GM18520 (cell line): ENCODE results near the gene ADAMTS17.

Experiments used
- ATAC-seq: cut with Tn5 transposase; IDR thresholded peaks from one replicate; pipeline ENCODE4 v1.9.1; 2021; ENCODE audit not compliant: unreplicated experiment

ADAMTS17 gene

DNA sequence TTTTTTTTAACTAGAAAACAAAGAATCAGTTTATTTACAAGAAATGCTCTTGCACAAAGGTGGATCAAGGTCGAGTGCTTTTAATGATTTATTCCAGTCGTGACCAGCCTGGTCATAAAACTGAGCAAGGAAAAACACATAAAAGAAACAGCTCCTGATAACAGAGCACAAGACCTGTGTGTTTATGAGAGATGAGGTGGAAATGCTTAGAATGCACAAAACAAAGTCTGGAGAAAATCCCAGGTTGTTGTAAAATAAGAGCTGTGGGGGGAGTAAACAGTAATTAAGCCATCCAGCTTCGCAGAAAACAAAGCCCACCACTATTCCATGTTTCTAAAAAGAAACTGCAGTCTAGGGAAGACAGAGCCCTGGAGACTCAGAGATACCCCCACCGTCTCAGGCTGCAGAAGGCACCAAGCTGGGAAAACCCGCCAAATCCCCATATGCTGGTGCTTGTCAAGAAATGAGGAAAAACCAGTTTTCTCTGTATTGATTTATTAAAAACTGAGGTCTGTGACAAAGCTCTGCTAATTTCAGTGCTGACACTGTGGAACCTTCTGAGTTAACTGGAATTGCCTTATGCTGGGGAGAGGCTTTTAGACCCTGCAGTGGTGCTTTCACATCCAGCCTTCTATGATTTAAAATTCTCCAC, 139.3 kb downstream of the ADAMTS17 start:
- ATAC-seq: no peak

DNA sequence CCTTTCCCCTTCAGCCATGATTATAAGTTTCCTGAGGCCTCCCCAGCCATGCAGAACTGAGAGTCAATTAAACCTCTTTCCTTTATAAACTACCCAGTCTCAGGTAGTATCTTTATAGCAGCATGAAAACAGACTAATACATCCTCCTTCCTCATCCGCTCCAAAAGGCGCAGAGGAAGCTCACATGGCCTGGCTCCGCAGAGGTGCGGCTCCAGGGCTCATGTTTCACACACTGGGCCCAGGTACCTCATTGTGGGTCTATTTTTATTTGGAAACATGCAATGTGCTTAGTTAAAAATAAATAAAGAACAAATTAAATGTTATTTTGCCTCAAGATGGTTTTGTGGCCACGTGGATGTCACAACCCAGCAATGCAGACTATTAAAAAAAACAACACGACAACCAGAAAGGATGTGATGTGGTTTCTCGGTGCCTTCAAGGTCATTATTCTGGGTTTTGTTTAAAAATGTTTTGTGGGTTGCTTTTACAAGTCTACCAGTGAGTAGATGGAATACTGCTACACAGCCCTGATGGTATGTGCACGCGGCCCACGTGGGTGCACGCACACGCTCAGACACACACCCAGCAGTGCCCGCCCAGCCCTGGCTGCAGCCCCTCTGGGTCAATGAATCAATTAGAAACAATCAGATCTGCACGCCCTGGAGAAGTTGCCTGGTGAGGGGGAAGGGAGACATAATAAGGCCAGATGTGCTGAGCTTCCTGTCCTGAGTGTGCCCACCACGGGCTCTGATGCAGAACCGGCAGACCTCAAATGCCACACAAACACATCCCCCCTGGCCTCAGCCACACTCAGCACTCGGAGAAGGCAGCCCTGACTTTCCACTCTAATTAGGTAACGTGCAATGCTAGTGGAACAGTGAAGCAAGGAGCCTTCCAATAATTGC, 140.1 kb downstream of the ADAMTS17 start:
- ATAC-seq: no peak

DNA sequence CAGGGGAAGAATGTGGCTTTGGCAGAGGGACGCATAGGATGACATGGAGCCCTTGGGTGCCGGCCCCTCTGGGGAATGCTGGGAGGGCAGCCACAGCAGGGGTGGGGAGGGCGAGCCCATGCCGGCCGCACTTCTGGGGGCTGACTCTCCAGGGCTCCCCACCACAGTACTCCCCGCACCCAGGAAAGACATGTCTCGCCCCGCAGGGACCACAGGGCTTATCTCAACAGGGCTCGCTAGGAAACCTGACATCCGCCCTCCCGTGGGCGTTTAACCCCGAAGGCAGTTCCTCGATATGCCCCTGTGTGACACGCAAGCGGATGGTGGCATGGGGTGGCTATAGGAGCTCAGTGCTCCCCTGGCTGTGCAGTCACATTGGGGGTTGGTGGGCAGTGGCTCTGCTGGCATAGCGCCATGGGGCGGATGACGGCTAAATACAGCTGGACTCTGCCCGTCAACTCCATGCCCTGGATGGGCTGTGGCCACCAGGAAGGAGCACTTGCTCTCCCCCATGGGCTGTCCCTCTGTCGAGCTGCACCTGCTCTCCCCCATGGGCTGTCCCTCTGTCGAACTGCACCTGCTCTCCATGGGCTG, 141.4 kb downstream of the ADAMTS17 start:
- ATAC-seq: no peak

DNA sequence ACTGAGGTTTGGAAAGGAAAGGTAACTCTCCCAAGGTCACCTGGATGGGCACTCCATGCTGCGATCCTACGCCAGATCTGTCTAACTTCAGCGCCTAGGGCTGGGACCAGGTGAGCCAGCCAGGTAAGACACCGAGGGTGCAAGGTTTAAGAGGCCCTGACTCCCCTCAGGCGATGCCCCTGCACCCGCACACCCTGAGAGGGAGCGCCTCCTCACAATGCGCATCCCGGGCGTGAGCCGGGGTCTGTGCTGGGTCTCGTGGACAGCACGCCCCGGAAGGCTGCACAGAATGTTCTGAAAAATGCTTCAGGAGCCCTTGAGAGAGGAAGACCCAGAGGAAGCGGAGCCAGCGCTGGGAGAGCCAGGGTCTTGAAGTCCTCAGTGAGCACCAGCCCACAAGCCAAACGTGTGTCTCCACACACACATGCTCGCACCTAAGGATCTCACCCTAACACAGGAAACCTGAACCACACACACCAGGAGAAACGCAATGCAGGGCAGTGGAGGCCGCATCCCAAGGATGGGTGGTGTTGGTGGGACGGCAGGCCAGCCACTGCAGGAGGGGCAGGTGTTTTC, 142.0 kb downstream of the ADAMTS17 start:
- ATAC-seq: no peak

DNA sequence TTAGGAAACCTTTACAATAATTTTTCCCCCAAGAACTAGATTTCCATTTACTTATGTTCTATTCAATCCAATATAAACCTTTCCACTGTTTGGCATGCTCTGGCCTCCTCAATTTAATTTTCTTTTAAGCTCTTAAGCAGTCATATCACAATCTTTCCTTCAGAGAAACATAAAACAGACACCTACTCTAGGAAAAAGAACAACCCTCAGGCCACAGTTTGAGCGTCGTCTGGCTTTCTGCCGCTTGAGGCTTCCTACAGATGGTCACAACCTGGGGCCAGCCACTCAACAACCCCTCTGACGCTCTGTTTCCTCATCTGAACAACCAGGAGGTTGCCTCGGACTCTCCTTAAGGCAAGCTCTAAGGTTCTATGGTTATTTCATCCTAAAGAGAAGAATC, 143.3 kb downstream of the ADAMTS17 start:
- ATAC-seq: no peak

DNA sequence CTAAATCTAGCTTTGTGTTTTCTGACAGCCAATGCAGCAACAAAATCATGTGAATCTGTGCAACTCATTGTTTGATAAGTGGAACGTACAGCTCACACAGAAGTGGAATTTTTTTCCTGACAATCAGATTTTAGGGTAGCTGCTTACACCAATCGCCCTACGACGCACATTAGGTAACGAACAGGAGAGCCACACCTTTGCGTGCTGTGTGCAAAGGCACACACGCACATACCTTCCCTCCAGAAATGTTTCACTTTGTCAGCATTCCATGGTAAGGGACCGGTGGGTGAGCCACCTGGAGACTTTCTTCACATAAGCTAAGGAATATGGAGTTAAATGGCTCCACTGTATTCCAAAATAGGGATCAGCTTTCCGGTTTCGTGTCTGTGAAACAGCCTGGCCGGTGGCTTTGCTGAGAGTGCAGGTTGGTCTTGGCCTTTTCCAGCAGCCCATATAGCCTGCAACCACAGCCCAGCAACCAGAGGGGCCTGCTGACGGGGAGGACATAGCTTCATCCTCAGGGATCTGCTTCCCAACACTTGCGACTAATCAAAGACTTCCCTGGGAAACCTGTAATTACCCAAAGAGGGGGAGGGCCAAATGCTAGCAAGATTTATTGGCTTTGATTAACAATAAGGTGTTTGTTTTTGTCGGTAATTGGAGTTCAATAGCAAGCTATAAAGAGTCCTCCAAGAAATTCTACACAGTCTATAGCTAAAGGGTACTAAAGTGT, 145.3 kb downstream of the ADAMTS17 start:
- ATAC-seq: no peak

DNA sequence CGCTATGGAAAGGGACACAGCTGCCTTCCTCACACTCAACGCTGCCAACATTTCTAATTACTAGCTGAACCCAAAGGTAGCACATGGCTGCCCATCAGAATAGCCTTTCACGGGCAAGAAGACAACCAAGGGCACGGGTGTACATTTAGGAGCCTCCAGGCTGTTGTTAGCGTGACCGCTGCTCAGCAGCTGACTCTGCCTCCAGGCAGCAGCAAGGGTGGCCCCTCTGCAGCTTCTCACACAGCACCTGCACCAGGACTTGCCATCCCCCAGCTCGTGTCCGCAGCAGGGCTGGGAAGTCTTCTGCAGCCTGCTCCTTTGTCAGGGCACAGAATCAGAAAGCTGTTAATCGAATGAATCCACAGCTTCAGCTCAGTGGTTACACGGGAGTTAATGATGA, 146.8 kb downstream of the ADAMTS17 start:
- ATAC-seq: no peak

DNA sequence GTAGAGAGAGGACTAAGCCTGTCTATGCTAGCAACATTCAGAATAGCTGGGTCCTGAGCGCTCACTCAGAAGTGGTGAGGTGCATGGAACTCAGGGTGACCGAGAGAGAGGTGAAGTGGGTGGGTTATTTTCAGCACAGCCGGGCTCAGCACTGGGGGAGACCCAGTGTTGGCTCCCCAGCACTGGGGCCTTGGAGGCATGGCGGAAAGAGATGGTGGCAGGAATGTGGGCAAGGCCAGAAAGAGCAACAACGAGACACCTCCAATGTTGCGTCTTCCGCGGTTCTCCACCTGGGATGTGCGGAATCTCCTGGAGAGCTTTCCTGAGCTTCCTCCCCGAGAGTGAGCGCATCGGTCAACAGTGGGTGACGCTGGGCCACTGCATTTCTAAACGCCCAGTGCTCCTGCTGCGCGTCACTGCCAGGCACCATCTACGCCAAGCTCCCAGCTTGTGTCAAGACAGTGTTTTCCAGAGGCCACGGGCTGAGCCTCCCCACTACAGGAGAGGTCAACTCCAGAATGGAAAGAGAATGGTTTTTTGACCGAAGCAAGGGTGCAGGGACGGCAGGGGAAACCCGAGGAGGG, 148.4 kb downstream of the ADAMTS17 start:
- no peak for ATAC-seq

DNA sequence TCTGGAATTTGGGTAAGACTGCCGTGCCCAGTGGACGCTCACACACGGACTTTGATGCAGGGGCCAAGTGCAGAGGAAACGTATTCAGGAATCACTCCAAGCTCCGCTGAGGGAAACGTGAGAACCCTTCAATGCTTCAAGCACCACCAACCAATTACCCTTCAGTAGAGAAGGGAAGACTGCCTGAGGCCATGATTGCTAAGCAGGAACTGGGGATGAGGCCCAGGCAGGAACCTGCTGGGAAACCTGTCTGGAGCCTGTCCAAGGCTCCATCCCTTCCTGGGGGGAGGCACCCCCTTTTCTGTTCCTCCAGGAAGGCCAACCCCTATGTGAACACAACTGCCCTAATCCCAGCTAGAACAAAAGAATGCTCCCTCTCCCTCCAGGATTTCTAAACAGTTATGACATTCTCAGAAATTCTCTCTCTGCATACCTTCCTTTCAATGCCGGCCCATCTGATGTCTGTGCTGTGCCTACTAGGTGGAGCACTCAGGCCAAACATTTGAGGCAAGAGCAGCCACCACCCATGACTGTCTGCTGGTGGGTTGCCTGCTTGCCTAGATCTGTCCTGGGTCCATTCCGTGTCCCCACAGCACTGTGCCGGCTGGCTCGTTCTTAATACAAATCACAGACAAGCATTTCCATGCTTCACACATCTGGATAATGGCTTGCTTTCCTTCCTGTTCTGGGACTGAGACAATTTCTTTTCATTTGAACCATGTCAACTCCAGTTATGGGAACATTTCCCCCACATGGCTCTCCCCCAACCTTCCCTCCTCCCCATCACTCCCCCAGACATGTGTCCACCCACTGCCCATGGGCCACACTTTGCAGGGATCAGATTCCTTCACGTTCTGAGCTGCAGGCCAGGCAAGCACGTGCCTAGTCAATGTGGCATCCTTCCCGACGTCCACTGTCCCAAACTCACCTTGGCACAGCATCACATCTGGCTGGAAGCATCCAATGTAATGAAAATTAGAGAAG, 149.4 kb downstream of the ADAMTS17 start:
- no peak for ATAC-seq

DNA sequence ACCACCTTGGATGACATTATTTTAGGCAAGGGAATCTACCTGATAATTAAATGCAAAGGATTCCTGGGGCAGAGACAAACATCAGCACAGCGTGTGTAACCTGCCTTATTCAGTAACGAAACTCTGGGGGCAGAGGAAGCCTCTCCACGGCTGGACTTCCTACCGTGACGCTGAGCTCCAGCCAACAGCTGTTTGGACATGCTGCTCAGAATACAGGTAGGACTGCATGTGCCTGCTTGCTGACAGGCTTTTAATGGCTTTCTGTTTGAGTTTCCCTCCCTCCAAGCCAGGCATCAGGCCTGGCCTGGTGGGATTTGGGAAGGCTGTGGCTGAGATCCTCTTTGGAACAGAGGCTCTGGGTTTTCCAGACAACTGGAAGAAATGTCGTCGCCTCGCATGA, 150.6 kb downstream of the ADAMTS17 start:
- no peak for ATAC-seq

DNA sequence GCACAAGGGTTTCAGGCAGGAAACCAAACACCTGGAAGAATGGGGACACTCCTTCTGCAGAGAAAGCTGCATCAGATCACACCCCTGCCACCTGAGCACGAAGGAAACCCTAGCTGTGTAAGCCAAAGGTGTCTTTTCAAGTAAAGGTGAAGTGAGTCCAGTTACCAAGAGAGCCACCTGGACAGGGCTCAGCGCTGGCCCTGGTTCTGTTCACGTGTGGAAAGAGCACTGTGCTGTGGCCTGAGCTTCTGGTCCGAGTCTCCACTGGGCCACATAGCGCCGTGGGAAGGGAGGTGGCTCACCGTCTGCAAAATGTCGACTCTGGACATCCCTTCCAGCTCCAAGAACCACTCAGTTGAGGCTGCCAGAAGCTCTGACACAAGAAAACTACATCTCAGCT, 151.1 kb downstream of the ADAMTS17 start:
- no peak for ATAC-seq

DNA sequence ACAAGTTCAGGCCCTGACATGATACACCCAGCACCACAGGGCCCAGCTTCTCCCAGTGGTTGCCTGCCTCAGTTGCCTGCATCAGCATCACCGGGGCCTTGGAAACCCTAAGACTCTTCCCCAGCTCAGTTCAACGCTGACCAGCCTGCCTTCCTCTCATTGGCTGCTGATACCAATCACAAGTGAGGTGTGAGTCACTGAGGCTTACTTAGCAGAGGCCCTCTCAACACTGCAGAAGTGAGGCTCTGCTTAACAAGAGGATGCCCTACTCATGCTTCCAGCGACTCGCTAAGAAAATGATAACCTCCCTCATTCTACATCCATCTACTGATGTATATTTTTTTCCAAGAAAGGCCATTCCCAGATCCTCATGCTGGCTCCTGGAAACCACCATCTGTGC, 151.9 kb downstream of the ADAMTS17 start:
- no peak for ATAC-seq

DNA sequence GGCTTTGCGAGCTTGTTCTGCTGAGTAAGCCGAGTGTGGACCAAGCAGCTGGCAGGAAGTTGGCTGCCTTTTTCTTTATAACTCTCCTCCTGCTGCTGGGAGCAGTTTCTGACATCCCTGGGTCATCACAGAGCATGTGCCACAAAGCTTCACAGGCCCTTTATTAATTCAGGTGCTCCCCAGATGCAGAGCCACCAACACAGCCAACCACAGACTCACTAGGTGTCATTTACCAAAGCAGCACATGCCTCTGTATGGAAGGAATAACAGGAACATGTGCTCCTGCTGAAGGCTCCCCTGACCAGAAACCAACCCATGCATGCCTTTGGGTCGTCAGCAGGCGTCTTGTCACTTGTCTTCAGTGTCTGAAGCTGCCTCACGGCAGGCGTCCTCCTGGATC, 152.5 kb downstream of the ADAMTS17 start:
- ATAC-seq: no peak

DNA sequence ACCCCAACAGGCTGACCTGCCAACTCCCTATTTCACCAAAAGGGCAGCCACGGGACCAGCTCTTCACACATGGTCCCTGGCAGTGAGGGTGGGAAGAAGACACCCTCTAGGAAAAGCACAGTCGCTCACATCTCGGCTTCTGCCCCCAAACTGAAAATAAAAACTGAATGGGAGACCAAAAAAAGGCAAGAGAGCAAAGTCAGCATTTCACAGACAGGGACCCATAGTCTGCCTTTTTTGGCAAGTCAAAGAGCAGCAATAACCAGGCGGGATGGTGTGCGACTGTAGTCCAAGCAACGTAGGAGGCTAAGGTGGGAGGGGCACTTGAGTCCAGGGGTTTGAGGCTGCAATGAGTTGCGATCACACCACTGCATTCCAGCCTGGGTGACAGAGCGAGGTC, 154.1 kb downstream of the ADAMTS17 start:
- no peak for ATAC-seq

DNA sequence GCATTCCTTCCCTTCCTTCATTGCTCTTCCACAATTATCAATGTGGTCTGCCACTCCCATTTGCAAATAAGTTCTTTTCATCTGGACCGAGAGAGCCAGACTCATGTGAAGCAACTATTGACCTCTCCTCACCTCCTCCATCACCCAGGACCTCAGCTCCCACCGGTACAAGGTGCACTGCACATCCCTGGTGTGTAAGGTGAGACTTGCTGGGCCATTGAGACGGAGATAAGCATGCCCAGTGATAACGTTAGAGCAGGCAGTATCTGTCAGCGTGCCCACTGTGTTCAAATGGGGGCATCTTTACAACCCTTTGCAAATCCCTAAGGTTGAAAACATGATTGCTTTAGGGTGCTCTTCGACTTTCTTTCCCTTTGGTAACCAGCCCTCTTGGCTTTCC, 154.8 kb downstream of the ADAMTS17 start:
- ATAC-seq: no peak

DNA sequence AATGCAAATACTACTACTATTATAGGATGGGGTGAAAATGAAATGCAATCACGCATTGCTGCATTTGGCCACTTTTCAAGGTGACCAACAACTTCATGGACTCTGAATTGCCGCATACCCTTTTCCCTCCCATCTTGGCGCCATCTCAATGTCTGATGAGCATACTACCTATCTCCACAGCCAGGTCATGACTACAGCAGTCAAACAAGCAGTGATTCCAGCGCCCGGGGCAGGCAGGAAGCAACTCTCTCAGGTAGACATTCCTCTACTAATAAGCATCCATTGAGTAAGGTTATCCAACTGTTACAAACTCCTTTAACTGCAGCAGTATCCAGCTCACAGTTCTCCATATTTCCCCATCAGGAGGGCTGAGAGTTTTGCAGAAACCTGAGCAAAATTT, 155.4 kb downstream of the ADAMTS17 start:
- ATAC-seq: no peak

DNA sequence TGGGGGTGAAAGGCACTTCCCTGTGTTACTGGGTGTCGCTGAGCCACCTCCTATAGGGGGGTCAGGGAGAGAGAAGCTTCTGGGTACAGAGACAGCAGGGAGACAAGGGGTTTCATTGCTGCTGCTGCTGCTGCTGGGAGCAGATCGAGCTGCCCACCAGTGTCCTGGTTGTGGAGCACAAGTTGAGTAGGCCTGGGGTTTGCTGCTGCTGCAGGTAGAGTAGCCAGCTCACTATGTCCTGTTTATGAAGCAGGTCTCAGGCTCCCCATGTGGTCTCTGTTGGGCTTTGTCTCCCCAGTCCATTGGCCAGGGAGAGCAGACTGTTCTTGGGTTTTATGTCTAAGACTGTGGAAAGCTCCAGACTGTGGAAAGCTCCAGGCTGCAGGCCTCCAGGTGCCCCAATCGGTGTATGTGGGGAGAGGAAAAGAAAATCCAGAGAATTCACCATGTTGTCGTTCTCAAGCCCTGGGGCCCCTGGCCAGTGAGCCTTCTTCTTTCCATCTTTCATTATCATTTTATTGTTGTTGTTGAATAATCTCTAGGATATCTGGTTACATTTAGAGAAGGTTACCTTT, 157.8 kb downstream of the ADAMTS17 start:
- ATAC-seq: no peak

DNA sequence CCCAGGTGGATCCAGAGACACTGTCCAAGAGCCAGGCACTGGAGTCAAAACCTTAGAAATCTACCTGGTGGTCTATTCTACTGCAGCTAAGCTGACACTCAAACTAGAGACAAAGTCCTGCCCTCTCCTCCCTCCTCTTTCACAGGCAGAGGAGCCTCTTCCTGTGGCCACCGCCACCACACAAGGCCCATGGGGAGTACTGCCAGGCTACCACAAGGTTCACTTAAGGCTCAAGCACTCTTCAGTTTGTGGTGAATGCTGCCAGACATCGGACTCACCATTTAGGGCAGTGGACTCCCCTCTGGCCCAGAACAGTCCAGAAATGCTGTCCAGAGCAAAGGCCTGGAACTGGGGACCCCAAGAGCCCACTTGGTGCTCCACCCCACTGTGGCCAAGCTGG, 160.9 kb downstream of the ADAMTS17 start:
- ATAC-seq: no peak

DNA sequence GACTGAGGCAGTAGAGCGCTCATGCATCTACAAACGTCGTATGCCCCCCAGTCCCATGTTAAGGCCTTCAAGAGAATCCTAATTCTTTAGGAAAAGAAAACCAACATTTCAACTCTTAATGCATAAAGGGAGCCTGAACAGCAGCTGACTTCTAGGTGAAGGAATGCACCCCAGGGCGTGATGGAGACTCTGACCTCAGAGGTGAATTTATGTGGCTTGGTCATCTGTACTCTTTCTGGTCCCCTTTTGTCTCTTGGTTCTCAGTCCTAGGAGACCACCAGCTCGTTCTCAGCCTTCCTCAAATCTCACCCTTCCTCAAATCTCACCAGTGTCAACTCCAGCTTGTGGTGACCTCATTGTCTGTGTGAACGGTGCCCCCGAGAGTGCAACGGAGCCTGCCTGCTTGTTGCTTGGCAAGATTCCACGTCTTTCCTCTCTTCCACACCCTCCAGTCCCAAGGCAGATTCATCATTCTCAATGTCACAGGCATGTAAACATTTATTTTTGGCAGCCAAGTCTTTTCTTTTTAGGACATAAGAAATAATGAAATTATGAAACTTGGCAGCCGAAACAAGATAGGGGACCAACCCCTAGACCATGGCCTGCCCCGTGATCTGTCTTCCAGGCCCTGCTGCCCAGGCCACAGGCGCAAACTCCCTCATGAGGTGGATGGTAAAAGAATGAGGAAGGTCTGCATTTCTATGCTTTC, 166.2 kb downstream of the ADAMTS17 start:
- ATAC-seq: no peak
